Esophagus squamous epithelium (tissue), 4 donors: ENCODE data around the gene HDHD2.

Experiments
- POLR2A ChIP-seq, 4 donors: fragments of 450-650 bp; IDR thresholded peaks; one replicate each; pipeline ENCODE4 v1.6.1; 2017; ENCODE audit warnings: antibody characterized with exemption in 4 of 4, mild to moderate bottlenecking in 4 of 4, moderate library complexity in 3 of 4
- TF ChIP-seq, protein P1 (sequence below), 6 experiments: fragments of 450-650 bp in 4 of 6; fragments of 200-600 bp in 2 of 6; sonication (generic) in 2 of 6; IDR thresholded peaks; one replicate each; pipeline ENCODE4 v1.5.1; 2016 to 2019; ENCODE audit warnings: antibody characterized with exemption in 6 of 6, mild to moderate bottlenecking in 4 of 6, moderate library complexity in 4 of 6

DNA sequence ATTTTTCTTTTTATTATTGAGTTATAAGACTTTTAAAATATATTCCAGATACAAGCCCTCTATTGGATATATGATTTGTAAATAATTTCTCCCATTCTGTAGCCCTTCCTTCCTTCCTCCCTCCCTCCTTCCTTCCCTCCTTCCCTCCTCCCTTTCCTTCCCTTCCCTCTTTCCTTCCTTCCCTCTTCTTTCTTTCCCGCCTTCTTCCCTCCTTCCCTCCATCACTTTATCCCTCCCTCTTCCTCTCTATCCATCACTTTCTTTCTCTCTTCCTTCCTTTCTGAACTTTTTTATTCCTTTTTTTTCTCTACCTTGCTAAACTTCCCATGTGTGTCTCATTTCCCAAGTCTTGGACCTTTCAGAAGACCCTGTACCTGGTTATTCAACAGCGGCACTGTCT lies 69.4 kb downstream of the HDHD2 start:
- no peak for TF ChIP-seq POLR2A (IDR thresholded peaks at IDR 0.05)
- TF ChIP-seq, protein P1, sequence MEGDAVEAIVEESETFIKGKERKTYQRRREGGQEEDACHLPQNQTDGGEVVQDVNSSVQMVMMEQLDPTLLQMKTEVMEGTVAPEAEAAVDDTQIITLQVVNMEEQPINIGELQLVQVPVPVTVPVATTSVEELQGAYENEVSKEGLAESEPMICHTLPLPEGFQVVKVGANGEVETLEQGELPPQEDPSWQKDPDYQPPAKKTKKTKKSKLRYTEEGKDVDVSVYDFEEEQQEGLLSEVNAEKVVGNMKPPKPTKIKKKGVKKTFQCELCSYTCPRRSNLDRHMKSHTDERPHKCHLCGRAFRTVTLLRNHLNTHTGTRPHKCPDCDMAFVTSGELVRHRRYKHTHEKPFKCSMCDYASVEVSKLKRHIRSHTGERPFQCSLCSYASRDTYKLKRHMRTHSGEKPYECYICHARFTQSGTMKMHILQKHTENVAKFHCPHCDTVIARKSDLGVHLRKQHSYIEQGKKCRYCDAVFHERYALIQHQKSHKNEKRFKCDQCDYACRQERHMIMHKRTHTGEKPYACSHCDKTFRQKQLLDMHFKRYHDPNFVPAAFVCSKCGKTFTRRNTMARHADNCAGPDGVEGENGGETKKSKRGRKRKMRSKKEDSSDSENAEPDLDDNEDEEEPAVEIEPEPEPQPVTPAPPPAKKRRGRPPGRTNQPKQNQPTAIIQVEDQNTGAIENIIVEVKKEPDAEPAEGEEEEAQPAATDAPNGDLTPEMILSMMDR (IDR thresholded peaks at IDR 0.05), result no peak
